Activated CD8-positive, alpha-beta T cell treated with anti-CD3 and anti-CD28 coated beads for 36 hours (primary cell): ENCODE results near the gene MBD1. TPM values are rescaled to one million over a fixed set of nuclear protein-coding genes. Genes with fewer than 3 reads are reported as not detected.
A peak's percentile ranks its signal among the peaks of the same experiment; 100 is the strongest.
"Not testable (repeated sequence)": the region's sequence is repeated elsewhere in the genome, so short reads cannot be mapped to it uniquely, and the experiment has no call there.

Experiments used
- ATAC-seq: fragments of 200-7000 bp; cut with Tn5 transposase; one replicate; pipeline ENCODE4 v1.10.0; 2021; ENCODE audit warnings: mild to moderate bottlenecking, moderate library complexity
- CTCF ChIA-PET: fragments of 350-600 bp; sonication (Branson Sonifier 250); formaldehyde crosslinking; loops from one replicate; lab custom pipeline; 2021; ENCODE audit warnings: antibody characterized with exemption; lab: Charles Lee
- POLR2A ChIA-PET: fragments of 350-600 bp; sonication (Branson Sonifier 250); formaldehyde crosslinking; loops from one replicate; lab custom pipeline; 2021; ENCODE audit warnings: antibody characterized with exemption; lab: Charles Lee
- DNase-seq: peaks from one replicate; pipeline ENCODE4 v3.0.0-alpha.2; 2020
- H3K27ac Mint-ChIP-seq: one replicate; pipeline ENCODE4 v1.8.0; 2021; ENCODE audit warnings: mild to moderate bottlenecking, mixed read lengths
- H3K27me3 Mint-ChIP-seq: one replicate; pipeline ENCODE4 v1.8.0; 2021; ENCODE audit warnings: mixed read lengths
- H3K36me3 Mint-ChIP-seq: one replicate; pipeline ENCODE4 v1.8.0; 2021; ENCODE audit warnings: low read depth, mixed read lengths
- H3K4me1 Mint-ChIP-seq: one replicate; pipeline ENCODE4 v1.8.0; 2021; ENCODE audit warnings: low read depth, mixed read lengths
- H3K4me3 Mint-ChIP-seq: one replicate; pipeline ENCODE4 v1.8.0; 2021; ENCODE audit warnings: mild to moderate bottlenecking, moderate library complexity, mixed read lengths
- H3K9me3 Mint-ChIP-seq: one replicate; pipeline ENCODE4 v1.8.0; 2021; ENCODE audit warnings: mixed read lengths
- intact Hi-C: fragments of 100-400 bp; cut with micrococcal nuclease; formaldehyde crosslinking; loops from one replicate; pipeline ENCODE4 v1.10.0; 2022
- total RNA-seq, 2 experiments: library from RNA; stranded (reverse); gene quantifications; one replicate each; pipeline ENCODE4 v1.2.3, GENCODE V29; 2021
- TF ChIP-seq, protein P1 (sequence below): fragments of 200-600 bp; IDR thresholded peaks from one replicate; pipeline ENCODE4 v1.8.0; 2022; ENCODE audit warnings: antibody characterized with exemption, mild to moderate bottlenecking

The MBD1 gene
- total RNA-seq, 2 experiments from 2014 or later = 67.4 to 69.0 TPM

DNA sequence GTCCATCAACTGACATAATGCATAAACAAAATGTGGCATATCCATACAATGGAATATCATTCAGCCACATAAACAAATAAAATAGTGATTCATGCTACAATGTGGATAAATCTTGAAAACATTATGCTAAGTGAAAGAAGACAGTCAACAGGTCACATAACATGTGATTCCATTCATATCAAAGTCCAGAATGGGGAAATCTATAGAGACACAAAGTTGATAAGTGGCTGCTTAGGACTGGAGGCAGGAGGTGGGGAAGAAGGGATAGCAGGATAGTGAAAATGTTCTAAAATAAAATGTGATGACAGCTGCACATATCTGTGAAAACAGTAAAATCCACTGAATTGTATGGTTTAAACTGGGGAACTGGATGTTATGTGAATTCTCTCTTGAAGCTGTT, 33.8 kb downstream of the MBD1 start:
- DNase-seq = no peak
- intact Hi-C loops = no loop called here

DNA sequence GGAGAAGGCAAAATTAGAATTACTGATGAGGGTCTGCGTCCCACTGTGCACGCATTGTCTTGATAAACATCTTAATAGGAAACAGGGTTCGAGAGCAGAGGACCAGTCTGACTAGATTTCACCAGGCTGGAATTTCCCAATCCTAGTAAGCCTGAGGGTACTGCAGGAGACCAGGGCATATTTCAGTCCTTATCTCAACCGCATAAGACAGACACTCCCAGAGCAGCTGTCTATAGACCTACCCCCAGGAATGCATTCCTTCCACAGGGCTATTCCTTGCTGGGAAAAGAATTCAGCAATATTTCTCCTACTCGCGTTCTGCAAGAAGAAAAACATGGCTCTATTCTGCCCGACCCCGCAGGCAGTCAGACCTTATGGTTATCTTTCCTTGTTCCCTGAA, 39.6 kb downstream of the MBD1 start:
- H3K4me1 Mint-ChIP-seq, intact Hi-C loops, H3K36me3 Mint-ChIP-seq, CTCF ChIA-PET, H3K27me3 Mint-ChIP-seq, POLR2A ChIA-PET, ATAC-seq, H3K27ac Mint-ChIP-seq, H3K4me3 Mint-ChIP-seq, DNase-seq: not testable (repeated sequence)
- H3K9me3 Mint-ChIP-seq = peaks cover 15% of the 10 kb centered on the region

More for the DNA sequence above, 33.8 kb downstream of the MBD1 start:
- Mint-ChIP-seq H3K4me3 (no peak overlapping the region), H3K36me3 (no peaks in the 10 kb centered on the region), H3K9me3 (no peaks in the 10 kb centered on the region), H3K4me1 (peaks cover 2% of the 10 kb centered on the region), H3K27me3 (no peaks in the 10 kb centered on the region), H3K27ac (no peak overlapping the region)
- ATAC-seq = no peak
- POLR2A ChIA-PET = no interaction called here
- TF ChIP-seq, protein P1, sequence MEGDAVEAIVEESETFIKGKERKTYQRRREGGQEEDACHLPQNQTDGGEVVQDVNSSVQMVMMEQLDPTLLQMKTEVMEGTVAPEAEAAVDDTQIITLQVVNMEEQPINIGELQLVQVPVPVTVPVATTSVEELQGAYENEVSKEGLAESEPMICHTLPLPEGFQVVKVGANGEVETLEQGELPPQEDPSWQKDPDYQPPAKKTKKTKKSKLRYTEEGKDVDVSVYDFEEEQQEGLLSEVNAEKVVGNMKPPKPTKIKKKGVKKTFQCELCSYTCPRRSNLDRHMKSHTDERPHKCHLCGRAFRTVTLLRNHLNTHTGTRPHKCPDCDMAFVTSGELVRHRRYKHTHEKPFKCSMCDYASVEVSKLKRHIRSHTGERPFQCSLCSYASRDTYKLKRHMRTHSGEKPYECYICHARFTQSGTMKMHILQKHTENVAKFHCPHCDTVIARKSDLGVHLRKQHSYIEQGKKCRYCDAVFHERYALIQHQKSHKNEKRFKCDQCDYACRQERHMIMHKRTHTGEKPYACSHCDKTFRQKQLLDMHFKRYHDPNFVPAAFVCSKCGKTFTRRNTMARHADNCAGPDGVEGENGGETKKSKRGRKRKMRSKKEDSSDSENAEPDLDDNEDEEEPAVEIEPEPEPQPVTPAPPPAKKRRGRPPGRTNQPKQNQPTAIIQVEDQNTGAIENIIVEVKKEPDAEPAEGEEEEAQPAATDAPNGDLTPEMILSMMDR = no peak
- CTCF ChIA-PET = interaction anchor here (0.6 kb wide), 1 partner anchor 16 kb away, joined by 3 read pairs; no protein-coding TSS in a partner anchor

GRCh38 chr18:50240080-50240563, 41.2 kb downstream of the MBD1 start:
- POLR2A ChIA-PET = no interaction called here
- peak; percentile 8 for DNase-seq
- intact Hi-C loops = no loop called here

DNA sequence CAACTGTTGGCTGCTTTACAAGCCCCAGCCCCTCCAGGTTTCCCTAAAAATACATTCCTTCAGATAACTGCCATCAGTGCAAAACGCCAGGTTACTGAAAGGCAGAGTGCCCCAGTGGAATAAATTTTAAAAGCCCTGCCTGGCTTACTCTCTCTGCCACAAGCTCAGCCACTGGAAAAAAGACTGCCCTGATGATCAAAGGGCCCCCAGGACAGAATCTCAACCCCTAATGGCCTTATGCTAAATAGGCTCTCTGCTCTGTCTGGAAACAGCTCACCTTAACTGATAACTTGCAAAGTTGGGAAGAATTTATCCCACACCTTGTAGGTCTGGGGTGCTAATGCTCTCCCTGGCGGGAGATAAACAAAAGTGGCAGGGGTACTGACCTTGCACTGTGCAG, 48.9 kb downstream of the MBD1 start:
- TF ChIP-seq, protein P1 = no peak
- H3K36me3 Mint-ChIP-seq = no peaks in the 10 kb centered on the region
- DNase-seq (no peak), ATAC-seq (no peak)
- intact Hi-C loops = no loop called here
- no peaks in the 10 kb centered on the region for H3K4me1 Mint-ChIP-seq
- no peak overlapping the region for H3K27ac Mint-ChIP-seq
- ChIA-PET CTCF (interaction anchor here (1.5 kb wide), 1 partner anchor 10 kb away, joined by 3 read pairs; no protein-coding TSS in a partner anchor), POLR2A (no interaction called here)
- H3K4me3 Mint-ChIP-seq = no peak overlapping the region
- peaks cover 2% of the 10 kb centered on the region for H3K27me3 Mint-ChIP-seq
- no peaks in the 10 kb centered on the region for H3K9me3 Mint-ChIP-seq

More at GRCh38 chr18:50240080-50240563, 41.2 kb downstream of the MBD1 start:
- H3K27me3 Mint-ChIP-seq = no peaks in the 10 kb centered on the region
- ATAC-seq = peak; percentile 42
- no peak overlapping the region for H3K4me3 Mint-ChIP-seq
- CTCF ChIA-PET = no interaction called here
- no peak overlapping the region for H3K27ac Mint-ChIP-seq
- TF ChIP-seq, protein P1 = no peak
- peaks cover 6% of the 10 kb centered on the region for H3K4me1 Mint-ChIP-seq
- H3K36me3 Mint-ChIP-seq = peaks cover 4% of the 10 kb centered on the region
- H3K9me3 Mint-ChIP-seq = peaks cover 15% of the 10 kb centered on the region

DNA sequence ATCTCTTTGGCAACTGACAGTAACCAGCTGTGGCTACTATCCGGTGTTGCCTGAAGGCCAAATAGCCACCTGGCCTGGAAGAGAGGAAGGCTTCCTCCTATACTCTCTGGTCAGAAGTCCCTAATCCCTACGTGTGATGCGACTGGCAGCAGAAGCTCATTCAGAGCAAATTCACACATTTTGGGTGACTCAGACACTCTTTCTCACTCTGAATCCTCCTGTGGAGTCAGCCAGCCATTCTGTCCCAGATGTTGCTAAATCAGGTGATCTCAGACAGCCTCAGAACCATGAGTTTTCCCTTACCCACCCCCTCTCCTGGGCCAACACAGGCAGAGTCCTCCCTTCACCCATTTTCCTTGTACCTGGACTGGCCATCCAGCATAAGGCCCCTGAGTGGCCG, 49.7 kb downstream of the MBD1 start:
- peaks cover 2% of the 10 kb centered on the region for H3K27me3 Mint-ChIP-seq
- intact Hi-C loops = no loop called here
- H3K4me1 Mint-ChIP-seq = no peaks in the 10 kb centered on the region
- TF ChIP-seq, protein P1 = no peak
- ATAC-seq (peak; percentile 49), DNase-seq (peak; percentile 8)
- no peak overlapping the region for H3K4me3 Mint-ChIP-seq
- H3K9me3 Mint-ChIP-seq = no peaks in the 10 kb centered on the region
- POLR2A ChIA-PET = no interaction called here
- CTCF ChIA-PET = interaction anchor here (0.6 to 1.5 kb wide), 2 partner anchors 11 to 1304 kb away, joined by 3 read pairs; no protein-coding TSS in a partner anchor
- H3K27ac Mint-ChIP-seq = no peak overlapping the region
- no peaks in the 10 kb centered on the region for H3K36me3 Mint-ChIP-seq

- H3K4me3 Mint-ChIP-seq, DNase-seq, ATAC-seq, intact Hi-C loops, H3K27ac Mint-ChIP-seq, H3K36me3 Mint-ChIP-seq, POLR2A ChIA-PET, H3K4me1 Mint-ChIP-seq: not testable (repeated sequence)
- Mint-ChIP-seq H3K27me3 (peaks cover 14% of the 10 kb centered on the region), H3K9me3 (peaks cover 11% of the 10 kb centered on the region)
- CTCF ChIA-PET = interaction anchor here (1.8 to 3.0 kb wide), 2 partner anchors 48 to 137 kb away, joined by 7 to 21 read pairs; no protein-coding TSS in a partner anchor
Observed at GRCh38 chr18:50220249-50220648, 61.1 kb downstream of the MBD1 start.
